Dedifferentiated amniotic fluid mesenchymal stem cell (primary cell): ENCODE data around the gene TAGLN3.

Experiments
- DNase-seq: peaks from one replicate; pipeline ENCODE4 v3.0.0-alpha.2; 2016; ENCODE audit errors: extremely low spot score

Gene TAGLN3

DNA sequence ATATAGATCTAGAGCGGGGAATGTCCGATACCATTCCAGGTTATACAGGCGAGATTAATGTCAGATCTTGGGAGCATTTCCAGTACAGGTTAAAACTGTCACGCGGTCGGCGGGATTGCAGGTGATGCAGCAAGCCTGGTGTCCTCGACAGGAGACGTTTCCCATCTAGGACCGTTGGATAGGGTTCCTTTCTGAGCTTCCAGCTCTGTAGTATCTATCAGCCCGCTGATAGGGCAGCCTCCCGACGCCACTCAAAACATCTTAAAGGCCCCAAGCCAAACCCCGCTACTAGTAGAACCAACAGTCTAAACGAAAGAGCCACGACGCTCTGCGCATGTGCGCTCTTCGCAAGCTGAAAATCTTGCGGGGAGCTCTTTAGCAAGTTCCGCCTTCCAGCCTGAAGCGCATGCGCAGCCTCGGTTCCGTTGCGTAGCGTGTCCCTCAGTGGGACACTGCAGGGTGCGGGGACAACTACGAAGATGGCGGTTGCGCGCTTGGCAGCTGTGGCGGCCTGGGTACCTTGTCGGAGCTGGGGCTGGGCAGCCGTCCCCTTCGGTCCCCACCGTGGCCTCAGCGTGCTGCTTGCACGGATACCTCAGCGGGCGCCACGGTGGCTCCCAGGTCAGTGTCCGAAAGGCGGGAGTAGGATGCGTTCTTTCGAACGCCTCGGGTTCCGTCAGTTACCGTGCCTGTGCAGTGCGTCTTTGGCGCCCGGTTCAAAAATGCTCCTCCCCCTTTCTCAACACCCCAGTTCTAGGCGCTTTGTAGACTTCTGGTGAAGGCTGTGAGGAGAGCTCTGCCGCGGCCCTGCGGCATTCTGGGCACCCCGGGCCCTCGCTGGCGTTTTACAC is 19.9 kb upstream of the TAGLN3 start, which contains the start of gene ABHD10:
Gene ABHD10 (plus strand): TSS at position 444 of the 851 bp plus-strand sequence. CDS start 36 bp downstream, at position 480.
- DNase-seq = peak; percentile 97

DNA sequence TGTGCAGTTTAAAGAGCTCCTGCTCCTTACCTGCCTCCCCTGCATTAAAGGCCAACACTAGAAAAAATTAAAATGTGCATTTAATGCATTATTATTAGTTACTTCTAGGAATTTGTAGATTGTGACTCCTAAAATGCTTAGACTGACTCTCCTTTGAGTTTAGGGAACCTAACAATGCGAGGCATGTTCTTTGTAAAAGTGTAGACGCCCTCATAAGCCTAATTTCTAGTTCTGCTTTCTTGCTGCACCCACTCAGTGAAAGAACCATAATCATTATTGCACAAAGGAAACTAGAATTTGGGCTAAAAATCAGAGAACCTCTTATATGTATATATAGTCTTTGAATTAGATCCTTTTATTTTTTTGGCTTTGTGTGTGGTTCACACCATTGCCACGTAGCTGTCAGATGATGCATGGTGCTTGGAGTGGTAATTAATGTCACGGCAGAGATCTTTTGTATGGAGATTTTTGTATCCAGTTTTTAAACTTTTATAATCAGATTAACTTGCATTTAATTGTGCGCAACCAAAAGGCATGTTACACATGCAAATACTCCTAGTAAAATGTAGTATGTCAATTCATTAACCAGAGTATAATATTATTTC is 19.2 kb upstream of the TAGLN3 start:
- DNase-seq = no peak

DNA sequence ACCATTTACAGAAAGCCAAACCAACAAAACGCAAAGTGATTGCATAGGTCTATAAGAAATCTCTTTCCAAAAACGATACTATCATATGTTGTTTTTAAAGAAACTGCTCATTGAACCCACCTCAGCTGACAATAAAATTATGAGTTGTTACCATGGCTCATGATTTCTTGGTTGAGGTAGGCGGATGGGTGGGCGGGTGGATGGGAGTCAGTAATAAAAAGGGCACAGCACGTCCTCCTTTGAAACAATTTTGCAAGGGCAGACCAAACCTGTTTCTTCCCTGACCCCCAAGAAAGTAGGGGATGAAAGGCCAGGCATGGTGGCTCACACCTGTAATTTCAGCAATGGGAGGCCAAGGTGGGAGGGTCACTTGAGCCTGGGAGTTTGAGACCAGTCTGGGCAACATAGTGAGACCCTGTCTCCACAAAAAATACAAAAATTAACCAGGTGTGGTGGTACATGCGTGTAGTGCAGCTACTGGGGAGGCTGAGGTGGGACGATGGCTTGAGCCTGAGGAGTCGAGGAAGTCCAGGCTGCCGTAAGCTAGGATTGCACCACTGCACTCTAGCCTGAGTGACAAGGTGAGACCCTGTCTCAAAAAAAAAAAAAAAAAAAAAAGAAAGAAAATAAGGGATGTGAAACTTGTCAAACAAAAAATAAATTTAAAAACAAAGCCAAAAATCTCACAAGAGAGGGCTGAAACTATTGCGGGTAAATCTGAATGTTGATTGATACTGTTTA is 17.8 kb upstream of the TAGLN3 start:
- DNase-seq = no peak

DNA sequence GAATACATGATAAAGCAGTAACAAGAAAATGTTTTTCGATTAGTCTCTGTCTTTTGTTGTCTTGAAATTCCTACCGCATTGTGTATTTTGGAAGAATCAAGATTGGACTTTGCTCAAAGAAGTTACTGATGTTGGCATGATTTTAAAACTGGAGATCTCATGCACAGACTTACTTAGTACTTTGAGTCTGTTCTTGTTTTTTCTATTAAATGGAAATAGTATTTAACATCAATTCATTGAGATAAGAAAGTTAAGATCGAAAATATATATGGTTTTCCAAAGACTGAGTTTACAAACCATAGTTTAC is 17.3 kb upstream of the TAGLN3 start:
- DNase-seq = no peak

DNA sequence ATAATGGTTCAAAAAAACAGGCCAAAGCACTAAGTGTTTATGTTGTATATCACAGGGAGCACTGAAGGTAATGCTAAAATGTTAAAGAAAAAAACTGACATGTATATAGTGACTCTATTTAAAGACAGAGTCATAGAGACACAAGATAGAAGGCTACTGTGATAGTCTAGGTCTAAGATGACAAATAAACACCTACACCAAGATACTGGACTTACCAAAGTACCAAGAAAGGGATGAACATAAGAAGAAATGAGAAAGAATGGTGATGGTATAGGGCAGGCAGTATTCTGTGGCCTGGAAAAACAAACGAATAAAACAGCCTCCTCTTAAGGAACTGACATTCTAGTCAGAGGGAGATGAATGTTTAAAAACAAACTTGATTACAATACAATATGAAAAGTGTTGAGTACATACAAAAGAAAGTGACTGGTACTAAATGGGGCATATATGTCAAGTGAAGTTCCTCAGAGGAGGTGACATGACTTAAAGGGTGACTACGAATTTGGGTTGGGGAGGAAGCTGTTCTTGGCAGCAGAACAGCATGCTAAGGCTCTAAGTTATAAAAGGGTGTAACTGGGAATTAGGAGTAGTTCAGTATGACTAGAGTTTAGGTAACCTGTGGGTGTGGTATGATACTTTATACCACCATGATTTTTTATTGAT is 14.0 kb upstream of the TAGLN3 start:
- no peak for DNase-seq

DNA sequence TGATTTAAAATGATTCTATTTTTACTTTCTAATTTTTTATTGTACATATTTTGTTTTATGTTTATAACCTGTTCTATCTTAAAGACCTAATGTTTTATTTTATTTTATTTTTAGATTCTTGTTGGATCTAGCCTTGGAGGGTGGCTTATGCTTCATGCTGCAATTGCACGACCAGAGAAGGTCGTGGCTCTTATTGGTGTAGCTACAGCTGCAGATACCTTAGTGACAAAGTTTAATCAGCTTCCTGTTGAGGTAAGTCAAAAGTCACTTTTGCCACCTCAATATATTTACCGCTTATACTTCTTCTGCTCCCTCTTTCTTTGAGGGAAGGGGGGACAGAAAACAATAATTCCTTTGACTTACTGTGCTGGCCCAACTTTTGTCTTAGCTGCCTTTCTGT is 11.9 kb upstream of the TAGLN3 start:
- no peak for DNase-seq

DNA sequence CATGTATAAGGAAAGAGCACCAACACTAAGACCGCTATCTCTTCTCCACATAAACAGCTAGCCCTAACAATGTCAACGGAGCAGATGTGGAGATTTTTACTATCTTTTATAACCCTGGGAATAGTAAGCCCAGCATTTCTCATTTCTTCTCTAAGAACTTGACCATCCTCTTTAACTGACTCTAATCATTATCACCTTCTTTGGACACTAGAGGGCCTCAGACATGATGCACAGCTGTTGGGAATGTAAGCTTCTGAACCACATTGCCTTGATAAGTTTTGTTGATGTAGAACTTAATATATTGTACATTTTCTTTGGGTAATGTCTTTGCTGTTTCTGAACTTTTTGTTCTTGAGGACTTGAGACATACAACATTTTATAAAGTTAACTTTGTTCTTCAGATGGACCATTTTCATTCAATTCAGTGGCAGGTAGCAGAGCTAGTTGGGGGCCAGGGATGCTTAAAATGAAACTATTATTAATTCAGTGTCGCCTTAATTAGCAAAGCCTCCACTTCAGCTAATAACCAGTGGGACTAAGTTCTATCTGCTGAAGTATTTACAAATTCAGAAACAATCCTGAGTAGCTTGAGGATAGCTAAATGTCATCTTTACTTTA is 9.6 kb upstream of the TAGLN3 start:
- peak; percentile 76 for DNase-seq

DNA sequence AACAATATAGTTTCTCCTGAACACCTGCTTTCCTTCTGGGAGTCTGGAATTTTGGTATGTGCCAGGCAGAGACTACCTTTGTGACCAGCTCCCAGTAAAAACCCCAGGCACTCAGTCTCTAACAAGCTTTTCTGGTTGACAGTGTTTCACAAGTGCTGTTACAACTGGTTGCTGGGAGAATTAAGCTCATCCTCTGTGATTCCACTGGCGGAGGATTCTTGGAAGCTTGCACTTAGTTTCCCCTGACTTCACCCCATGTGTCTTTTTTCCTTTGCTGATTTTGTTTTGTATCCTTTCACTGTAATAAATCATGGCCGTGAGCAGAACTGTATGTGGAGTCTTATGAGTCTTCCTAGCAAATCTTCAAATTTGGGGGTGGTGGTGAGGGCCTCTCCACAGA is 5.7 kb upstream of the TAGLN3 start:
- DNase-seq = no peak

DNA sequence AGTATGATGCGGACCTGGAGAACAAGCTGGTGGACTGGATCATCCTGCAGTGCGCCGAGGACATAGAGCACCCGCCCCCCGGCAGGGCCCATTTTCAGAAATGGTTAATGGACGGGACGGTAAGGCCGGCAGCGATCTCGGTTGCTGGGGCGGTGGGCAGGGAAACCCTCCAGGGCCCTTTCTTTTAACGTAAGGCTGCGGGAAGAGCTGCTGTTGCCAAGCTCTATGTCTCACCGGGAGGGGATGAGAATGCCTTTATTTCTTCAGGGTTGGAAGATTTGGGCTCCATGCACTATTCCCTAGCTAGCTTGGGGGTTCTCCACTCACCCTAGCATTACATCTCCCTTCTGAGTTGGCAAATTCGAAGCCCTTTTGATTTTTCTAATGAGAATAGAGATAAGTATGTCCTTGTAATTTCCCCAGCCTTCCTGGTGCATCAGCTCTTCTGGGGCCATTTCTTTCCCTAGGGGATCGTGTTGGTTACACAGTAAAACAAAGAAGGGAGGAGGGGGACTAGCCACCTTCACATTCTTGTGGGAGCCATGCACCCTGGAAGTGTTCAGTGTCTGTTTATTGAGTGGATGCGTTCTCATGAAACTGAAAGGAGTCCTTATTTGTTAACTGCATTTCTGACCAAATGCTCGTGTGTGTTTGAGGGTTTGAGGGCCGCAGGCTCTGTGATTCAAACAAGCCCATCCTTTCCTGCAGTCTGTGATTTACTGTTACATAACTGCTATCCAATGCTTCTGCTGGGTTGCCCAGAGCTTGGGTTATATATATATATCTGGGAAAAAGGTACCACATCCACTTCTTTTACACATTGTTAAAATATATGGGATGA is 982 bp downstream of the TAGLN3 start:
- no peak for DNase-seq

DNA sequence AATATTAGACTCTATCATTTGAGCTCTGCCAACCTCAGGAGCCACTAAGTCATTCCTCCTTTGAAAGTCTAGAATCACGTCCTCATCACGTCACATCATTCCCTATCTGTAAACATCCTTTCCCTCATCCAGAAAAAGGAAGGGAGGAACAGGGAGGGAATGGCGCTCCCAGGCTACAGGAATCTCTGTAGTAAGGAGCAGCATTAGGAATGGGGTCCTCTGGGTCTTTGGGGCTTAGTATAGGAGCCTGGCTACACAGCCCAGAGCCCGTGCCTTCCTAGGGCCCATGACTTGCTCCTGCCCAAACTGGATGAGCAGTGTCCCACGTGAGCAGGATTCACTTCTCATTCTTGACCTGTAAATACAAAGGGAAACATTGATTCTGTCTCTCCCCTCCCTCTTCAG is 1.6 kb downstream of the TAGLN3 start:
- DNase-seq = no peak

DNA sequence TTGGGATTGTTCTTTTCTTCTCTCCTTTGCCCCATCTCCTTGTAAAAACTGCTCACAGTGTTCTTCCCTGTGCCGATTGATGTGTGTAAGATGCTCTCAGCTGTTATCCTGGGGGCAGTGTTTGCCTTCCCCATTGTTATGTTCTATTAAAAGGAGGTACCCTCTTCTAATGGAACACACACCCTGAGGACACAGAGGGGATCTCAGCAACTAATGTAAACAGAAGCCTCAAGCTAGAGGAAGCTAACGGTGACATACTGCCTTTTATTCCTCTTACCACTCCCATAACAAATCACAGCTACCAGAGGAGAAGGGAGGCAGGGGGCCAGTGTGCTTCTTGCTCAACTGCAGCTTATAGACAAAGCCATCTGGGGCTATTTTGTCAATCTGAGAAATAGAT is 2.2 kb downstream of the TAGLN3 start:
- DNase-seq = no peak

DNA sequence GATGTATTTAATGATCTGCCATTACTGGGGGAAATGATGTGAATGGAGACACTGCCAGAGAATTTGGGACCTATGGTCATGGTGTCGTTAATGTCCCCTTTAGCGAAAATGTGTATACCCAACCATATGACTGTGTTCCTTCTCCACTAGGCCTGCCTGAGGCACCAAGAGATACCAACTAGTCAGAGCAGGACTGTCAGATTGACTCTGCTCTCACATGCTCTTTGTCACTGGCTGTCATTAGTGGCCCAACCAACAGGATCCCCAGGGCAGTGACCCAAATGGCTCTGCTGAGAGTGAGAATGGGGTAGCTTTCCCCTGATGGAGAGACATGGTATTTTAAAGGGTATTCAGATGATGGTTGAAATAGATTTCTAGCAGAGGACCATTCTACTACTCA is 2.8 kb downstream of the TAGLN3 start:
- no peak for DNase-seq

DNA sequence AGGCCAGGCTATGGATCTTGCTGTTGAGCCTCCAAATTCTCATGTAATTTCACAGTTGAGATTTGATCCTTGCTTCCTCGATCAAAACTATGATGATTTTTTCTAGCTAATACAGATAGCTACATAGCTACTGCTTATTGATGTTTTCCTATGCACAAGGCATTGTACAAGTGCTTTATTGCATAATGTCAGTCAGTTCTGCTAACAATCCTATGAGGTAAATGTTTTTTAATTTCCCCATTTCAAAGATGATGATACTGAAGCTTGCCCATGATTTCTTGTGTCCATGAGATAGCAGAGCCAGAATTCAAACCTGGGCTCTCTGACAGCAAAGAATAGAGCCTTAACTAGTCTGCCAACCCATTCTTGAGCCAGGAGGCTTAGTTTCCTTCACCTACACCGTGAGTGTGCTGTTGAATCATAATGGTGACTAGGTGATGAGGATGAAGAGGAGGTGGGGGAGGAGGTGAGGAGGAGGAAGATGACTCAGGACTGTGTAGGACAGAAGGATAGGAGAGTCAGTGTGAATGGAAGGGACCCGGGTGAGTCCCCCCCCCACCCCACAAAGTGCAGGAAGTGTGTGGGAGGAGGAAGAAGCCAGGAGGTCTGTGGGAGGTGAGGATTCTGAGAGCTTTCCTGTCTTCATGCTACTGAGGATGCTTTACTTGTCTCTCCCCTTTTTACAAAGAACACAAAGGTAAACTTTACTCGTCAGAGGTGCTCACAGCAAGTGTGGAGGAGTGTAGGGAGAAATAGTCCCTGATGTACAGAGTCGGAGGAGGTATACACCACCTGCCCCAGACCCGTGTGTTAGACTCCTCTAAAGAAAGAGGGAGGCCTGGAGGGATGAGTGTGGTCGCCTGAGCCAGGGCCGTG is 3.6 kb downstream of the TAGLN3 start:
- DNase-seq = no peak

DNA sequence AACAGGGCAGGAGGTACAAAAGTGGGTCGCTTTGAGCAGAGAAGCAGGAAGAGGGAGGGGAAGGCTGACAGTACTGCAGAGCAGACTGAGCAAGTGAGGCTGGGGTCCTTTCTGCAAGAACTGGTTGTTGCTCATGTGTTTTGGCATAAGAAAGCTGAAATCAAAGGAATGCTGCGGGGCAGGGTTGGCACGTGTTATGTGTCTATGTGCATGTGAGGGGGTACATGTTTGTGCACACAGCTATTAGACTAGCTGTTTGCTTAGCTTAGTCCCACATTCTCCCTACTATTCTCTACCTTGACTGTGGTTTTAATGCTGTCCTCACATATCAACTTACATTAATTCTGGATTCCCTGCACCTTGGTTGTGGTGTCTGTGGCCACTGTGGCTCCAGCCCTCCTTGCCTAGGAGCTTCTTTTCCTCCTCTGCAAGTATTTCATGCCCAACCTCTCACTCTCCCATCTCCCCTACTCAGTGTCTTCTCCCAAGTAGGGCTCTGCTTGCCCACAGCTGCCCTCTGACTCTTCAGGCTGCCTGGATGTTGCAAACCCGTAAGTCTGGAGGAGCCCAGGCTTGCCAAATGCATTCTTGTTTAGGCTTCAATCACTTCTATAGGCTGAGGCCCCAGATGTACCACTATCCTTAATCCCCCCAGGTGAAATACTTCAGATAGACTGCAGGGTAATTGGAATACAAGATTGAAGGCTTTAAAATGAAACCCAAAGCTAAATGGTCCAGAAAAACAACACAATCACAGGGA is 4.8 kb downstream of the TAGLN3 start:
- no peak for DNase-seq

DNA sequence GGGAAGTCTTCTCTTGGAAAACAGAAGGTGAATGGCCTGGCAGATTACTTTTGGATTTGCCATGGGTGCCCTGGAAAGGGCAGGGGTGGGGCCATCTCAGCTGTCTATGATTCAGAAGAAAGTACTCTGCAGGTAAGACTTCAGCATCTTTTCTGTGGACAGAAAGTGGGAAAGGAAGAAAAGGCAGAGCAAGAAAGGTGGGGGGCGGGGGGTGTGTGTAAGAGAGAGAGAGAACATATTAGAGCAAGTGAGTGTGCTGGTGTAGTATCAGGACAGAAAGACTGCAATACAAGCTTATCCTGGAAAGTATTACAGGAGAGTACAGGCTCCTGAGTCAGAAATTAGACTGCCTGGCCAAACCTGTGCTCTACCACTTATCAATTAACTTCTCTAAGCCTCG is 5.5 kb downstream of the TAGLN3 start:
- DNase-seq = no peak

DNA sequence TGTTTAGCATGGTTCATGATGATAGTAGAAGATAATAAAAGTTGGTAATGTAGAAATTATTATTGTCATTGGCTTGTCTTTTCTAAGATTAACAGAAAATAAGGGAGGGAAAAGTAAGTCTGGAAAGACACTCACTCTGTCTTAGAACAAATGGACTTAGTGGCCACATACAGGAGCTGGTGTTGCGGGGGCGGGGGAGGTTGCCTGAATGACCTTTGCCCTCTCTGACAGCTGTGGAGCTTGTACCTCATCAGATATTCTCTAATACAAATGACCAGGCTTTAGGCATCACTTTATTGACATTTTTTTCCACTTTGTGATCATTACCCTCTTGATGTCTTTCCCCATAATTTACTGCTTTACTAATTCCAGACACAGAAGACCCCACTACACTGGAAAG is 5.9 kb downstream of the TAGLN3 start:
- DNase-seq = no peak

DNA sequence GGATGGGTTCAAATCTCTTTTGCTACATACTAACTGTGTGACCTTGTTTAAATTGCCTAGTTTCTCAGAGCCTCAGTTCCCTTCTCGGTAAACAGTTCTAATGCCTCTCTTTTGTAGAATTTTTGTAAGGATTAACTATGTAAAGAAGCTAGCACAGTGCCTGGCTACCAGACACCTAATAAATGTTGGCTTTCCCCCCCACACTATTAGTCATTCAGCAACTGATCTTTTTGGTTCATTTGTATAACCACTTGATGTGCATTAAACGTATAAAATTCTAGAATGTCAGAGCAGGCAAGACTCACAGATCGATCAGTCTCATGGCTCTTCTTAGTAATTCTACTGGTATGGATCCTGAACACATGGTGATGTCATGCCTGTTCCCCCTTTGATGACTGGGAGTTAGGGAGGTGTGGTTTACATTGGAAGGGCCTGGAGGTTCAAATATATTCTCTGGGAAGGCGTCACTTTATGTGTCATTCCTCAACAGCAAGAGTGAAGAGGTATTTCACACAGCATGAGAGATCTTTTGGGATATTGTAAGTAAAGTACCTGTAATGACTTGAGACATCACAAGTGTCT is 6.5 kb downstream of the TAGLN3 start:
- DNase-seq = no peak

DNA sequence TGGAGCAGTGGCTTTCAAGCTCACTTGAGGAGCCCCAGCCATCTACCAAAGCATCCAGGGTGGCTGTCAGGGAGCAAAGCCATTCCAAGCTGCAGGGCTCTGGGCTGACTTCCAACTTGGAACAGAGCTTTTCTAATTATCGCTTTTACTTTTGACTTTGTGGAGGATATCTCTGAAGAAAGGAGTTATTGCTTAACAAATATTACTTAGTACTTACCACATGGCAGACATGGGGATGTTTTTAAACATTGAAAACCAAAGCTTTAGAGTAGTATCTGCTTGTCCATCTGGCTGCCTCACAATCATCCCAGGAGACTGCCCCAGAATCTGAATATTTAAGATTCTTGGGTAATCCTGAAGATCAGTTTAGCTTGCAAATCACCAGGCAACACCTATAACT is 8.9 kb downstream of the TAGLN3 start:
- peak; percentile 19 for DNase-seq

DNA sequence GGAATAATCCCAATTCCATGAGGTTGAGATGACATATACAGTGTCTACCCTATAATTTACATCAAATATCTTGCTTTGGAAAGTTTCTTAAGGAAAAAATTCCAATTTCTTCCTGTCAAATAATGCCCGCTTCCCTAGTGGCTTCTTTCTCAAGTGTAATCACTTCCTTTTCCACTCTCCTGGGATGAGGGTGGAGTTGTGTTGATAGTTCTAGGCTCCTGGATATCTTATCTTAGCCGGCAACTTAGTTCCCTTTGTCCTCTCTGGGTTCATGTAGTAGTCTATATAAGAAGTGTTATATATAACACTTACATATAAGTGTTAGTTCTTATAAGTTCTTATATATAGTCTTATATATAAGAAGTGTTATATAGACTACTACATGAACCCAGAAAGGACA is 10.9 kb downstream of the TAGLN3 start:
- no peak for DNase-seq
